Measurements from ENCODE around the gene GPD2.

GRCh38 chr2:156476850-156477206, 40.6 kb downstream of the GPD2 start:
- TF ChIP-seq, protein P1, sequence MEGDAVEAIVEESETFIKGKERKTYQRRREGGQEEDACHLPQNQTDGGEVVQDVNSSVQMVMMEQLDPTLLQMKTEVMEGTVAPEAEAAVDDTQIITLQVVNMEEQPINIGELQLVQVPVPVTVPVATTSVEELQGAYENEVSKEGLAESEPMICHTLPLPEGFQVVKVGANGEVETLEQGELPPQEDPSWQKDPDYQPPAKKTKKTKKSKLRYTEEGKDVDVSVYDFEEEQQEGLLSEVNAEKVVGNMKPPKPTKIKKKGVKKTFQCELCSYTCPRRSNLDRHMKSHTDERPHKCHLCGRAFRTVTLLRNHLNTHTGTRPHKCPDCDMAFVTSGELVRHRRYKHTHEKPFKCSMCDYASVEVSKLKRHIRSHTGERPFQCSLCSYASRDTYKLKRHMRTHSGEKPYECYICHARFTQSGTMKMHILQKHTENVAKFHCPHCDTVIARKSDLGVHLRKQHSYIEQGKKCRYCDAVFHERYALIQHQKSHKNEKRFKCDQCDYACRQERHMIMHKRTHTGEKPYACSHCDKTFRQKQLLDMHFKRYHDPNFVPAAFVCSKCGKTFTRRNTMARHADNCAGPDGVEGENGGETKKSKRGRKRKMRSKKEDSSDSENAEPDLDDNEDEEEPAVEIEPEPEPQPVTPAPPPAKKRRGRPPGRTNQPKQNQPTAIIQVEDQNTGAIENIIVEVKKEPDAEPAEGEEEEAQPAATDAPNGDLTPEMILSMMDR (optimal IDR thresholded peaks at IDR 0.05 in 1 of 3, IDR thresholded peaks at IDR 0.05 in 1 of 3, conservative IDR thresholded peaks at IDR 0.05 in 1 of 3; ENCODE audit: extremely low read depth in 1 of 3, insufficient read depth in 2 of 3, low read length in 3 of 3), result no peak
- TF ChIP-seq EZH2 (IDR thresholded peaks at IDR 0.05; ENCODE audit: low read length), result no peak

Measured in keratinocyte (primary cell).